ENCODE measurements around the gene PTPRD. TPM values are rescaled to one million over a fixed set of nuclear protein-coding genes. Genes with fewer than 3 reads are reported as not detected.

PTPRD gene
- total RNA-seq, 1 experiment from 2014 or later, result 0.02 TPM

DNA sequence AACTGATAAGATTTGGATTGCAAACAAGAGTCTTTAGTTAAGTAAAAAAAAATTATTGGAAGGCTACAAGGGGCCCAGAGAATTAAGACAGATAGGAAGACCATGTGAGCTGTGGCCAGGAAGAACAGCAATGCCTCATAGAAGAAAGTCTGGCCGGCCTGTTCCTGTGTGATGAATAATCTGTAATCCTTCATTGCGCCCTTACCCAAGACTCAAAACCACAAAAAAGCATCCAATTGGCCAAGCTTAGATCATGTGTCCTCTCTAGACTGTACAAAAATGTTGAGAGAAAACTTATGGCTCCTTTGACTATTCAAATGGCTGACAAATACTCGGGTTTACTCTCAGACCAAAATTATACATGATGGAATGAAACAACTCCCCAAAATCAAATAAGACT, 1383.5 kb downstream of the PTPRD start:
- Histone ChIP-seq H4K20me1 (ENCODE audit: insufficient read depth) (no peaks in the 10 kb centered on the region), H2AFZ (ENCODE audit: low read depth, low read length, poor library complexity, severe bottlenecking) (no peak overlapping the region), H3K9me2 (ENCODE audit: insufficient read depth) (no peaks in the 10 kb centered on the region), H3K4me1 (ENCODE audit: control insufficient read depth in 1 of 2, insufficient read depth in 2 of 2, low read length in 2 of 2) (no peaks in the 10 kb centered on the region), H3K79me2 (ENCODE audit: insufficient read depth, low read length) (no peaks in the 10 kb centered on the region), H3K4me3 (replicated peaks in 1 of 2; ENCODE audit: low read depth in 1 of 2, low read length in 2 of 2) (no peak overlapping the region), H3K27ac (ENCODE audit: low read depth, low read length) (no peak overlapping the region), H3K4me2 (ENCODE audit: low read length) (no peak overlapping the region), H3K36me3 (ENCODE audit: control insufficient read depth in 1 of 2, insufficient read depth in 2 of 2, low read length in 2 of 2) (no peaks in the 10 kb centered on the region), H3K27me3 (ENCODE audit: insufficient read depth, low read length) (no peaks in the 10 kb centered on the region), H3K9ac (ENCODE audit: low read length) (no peak overlapping the region), H3K9me3 (ENCODE audit: control insufficient read depth in 1 of 2, insufficient read depth in 1 of 2, low read depth in 1 of 2, low read length in 2 of 2) (peaks cover 3 to 17% of the 10 kb centered on the region in 2 experiments; a peak in 2 of 4 replicates)
- ATAC-seq, result no peak
- no peak for DNase-seq (ENCODE audit: low read depth, low spot score)
- ChIA-PET CTCF (no interaction called here), POLR2A (no interaction called here), RAD21 (ENCODE audit: low non-redundant PET in 1 of 2, low total read pairs in 2 of 2, uncharacterized antibody in 2 of 2, unreplicated experiment in 2 of 2) (no interaction called here)
- no TSS peak for BruUV-seq (replicated peaks)
- TF ChIP-seq, protein P1, sequence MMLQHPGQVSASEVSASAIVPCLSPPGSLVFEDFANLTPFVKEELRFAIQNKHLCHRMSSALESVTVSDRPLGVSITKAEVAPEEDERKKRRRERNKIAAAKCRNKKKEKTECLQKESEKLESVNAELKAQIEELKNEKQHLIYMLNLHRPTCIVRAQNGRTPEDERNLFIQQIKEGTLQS (IDR thresholded peaks at IDR 0.05), result no peak
- TF ChIP-seq ELF1 (IDR thresholded peaks at IDR 0.05; ENCODE audit: borderline replicate concordance, low read depth) (no peak), POLR2AphosphoS5 (IDR thresholded peaks at IDR 0.05; ENCODE audit: low read depth, low read length) (no peak), RAD21 (IDR thresholded peaks at IDR 0.05; ENCODE audit: low read depth) (no peak), SRF (IDR thresholded peaks at IDR 0.05; ENCODE audit: low read depth) (no peak), CEBPB (IDR thresholded peaks at IDR 0.05; ENCODE audit: low read depth) (no peak), SP1 (IDR thresholded peaks at IDR 0.05; ENCODE audit: low read depth) (no peak), POLR2A (IDR thresholded peaks at IDR 0.05; ENCODE audit: borderline replicate concordance, extremely low read depth, insufficient read depth, insufficient read length) (no peak), ZFX (IDR thresholded peaks at IDR 0.05) (no peak)
- TF ChIP-seq, protein P2, sequence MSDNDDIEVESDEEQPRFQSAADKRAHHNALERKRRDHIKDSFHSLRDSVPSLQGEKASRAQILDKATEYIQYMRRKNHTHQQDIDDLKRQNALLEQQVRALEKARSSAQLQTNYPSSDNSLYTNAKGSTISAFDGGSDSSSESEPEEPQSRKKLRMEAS (IDR thresholded peaks at IDR 0.05), result no peak
- intact Hi-C loops (cut with micrococcal nuclease), result no loop called here

- no peaks in the 10 kb centered on the region for H3K27me3 ChIP-seq (ENCODE audit: insufficient read depth, low read length)
- intact Hi-C loops (cut with micrococcal nuclease), result no loop called here
- no peaks in the 10 kb centered on the region for H3K79me2 ChIP-seq (ENCODE audit: insufficient read depth, low read length)
- ChIA-PET RAD21 (ENCODE audit: low non-redundant PET in 1 of 2, low total read pairs in 2 of 2, uncharacterized antibody in 2 of 2, unreplicated experiment in 2 of 2) (no interaction called here), CTCF (no interaction called here), POLR2A (no interaction called here)
- no peak overlapping the region for H3K4me3 ChIP-seq (replicated peaks in 1 of 2; ENCODE audit: low read depth in 1 of 2, low read length in 2 of 2)
- no peaks in the 10 kb centered on the region for H3K4me1 ChIP-seq (ENCODE audit: control insufficient read depth in 1 of 2, insufficient read depth in 2 of 2, low read length in 2 of 2)
- no peaks in the 10 kb centered on the region for H4K20me1 ChIP-seq (ENCODE audit: insufficient read depth)
- H2AFZ ChIP-seq (ENCODE audit: low read depth, low read length, poor library complexity, severe bottlenecking), result no peak overlapping the region
- ATAC-seq (no peak), DNase-seq (ENCODE audit: low read depth, low spot score) (no peak)
- peaks cover 7 to 12% of the 10 kb centered on the region in 2 experiments; a peak in 2 of 4 replicates for H3K9me3 ChIP-seq (ENCODE audit: control insufficient read depth in 1 of 2, insufficient read depth in 1 of 2, low read depth in 1 of 2, low read length in 2 of 2)
- no peak for TF ChIP-seq SIN3A (IDR thresholded peaks at IDR 0.05; ENCODE audit: low read depth)
- TF ChIP-seq, protein P3, sequence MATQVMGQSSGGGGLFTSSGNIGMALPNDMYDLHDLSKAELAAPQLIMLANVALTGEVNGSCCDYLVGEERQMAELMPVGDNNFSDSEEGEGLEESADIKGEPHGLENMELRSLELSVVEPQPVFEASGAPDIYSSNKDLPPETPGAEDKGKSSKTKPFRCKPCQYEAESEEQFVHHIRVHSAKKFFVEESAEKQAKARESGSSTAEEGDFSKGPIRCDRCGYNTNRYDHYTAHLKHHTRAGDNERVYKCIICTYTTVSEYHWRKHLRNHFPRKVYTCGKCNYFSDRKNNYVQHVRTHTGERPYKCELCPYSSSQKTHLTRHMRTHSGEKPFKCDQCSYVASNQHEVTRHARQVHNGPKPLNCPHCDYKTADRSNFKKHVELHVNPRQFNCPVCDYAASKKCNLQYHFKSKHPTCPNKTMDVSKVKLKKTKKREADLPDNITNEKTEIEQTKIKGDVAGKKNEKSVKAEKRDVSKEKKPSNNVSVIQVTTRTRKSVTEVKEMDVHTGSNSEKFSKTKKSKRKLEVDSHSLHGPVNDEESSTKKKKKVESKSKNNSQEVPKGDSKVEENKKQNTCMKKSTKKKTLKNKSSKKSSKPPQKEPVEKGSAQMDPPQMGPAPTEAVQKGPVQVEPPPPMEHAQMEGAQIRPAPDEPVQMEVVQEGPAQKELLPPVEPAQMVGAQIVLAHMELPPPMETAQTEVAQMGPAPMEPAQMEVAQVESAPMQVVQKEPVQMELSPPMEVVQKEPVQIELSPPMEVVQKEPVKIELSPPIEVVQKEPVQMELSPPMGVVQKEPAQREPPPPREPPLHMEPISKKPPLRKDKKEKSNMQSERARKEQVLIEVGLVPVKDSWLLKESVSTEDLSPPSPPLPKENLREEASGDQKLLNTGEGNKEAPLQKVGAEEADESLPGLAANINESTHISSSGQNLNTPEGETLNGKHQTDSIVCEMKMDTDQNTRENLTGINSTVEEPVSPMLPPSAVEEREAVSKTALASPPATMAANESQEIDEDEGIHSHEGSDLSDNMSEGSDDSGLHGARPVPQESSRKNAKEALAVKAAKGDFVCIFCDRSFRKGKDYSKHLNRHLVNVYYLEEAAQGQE (IDR thresholded peaks at IDR 0.05; ENCODE audit: low read depth), result no peak
- no peak overlapping the region for H3K4me2 ChIP-seq (ENCODE audit: low read length)
- no peaks in the 10 kb centered on the region for H3K9me2 ChIP-seq (ENCODE audit: insufficient read depth)
- H3K36me3 ChIP-seq (ENCODE audit: control insufficient read depth in 1 of 2, insufficient read depth in 2 of 2, low read length in 2 of 2), result no peaks in the 10 kb centered on the region
- no peak overlapping the region for H3K9ac ChIP-seq (ENCODE audit: low read length)
- H3K27ac ChIP-seq (ENCODE audit: low read depth, low read length), result no peak overlapping the region
- BruUV-seq (replicated peaks), result no TSS peak
Measured at GRCh38 chr9:9223175-9223574, 1389.6 kb downstream of the PTPRD start.
